HCT116 (cell line): Measurements from ENCODE around the gene BRD4. TPM values are rescaled to one million over a fixed set of nuclear protein-coding genes. Genes with fewer than 3 reads are reported as not detected.

Experiments
- ATAC-seq: fragments of 200-7000 bp; cut with Tn5 transposase; 2 replicates; pipeline ENCODE4 v1.9.1; 2020; ENCODE audit warnings: mild to moderate bottlenecking, moderate library complexity
- BruUV-seq: library from RNA; stranded (reverse); fragments of 400-500 nt; replicated peaks from 2 replicates; lab custom pipeline; 2021; lab: Mats Ljungman, UMichigan
- CTCF ChIA-PET: fragments of 300-600 bp; sonication (Branson Sonifier 250); formaldehyde crosslinking; loops from one replicate; lab custom pipeline; 2021; ENCODE audit warnings: antibody characterized with exemption; lab: Charles Lee
- POLR2A ChIA-PET: fragments of 300-600, 350-600 bp; sonication (Branson Sonifier 250); formaldehyde crosslinking; loops from one replicate; lab custom pipeline; 2021; ENCODE audit warnings: antibody characterized with exemption; lab: Charles Lee
- RAD21 ChIA-PET, 2 experiments: fragments of 300-600 bp; sonication (Branson Sonifier 250); formaldehyde crosslinking; loops; one replicate each; lab custom pipeline; 2023; ENCODE audit warnings: low total read pairs in 2 of 2; ENCODE audit not compliant: uncharacterized antibody in 2 of 2, unreplicated experiment in 2 of 2, low non-redundant PET in 1 of 2; lab: Charles Lee
- DNase-seq: peaks from one replicate; pipeline ENCODE4 v3.0.0-alpha.2; 2010; ENCODE audit warnings: low read depth, low spot score
- H2AFZ ChIP-seq: fragments of 200-600 bp; shearing (Covaris generic), sonication (generic); 2 replicates; pipeline ENCODE4 v1.6.1; 2017; ENCODE audit warnings: low read depth, mixed run types, mixed read lengths, antibody characterized with exemption, low read length; ENCODE audit not compliant: poor library complexity, severe bottlenecking
- H3K27ac ChIP-seq: 2 replicates; pipeline ENCODE4 v1.5.1; 2012; ENCODE audit warnings: low read depth, low read length
- H3K27me3 ChIP-seq: fragments of 200-600 bp; sonication (generic); 2 replicates; pipeline ENCODE4 v1.6.1; 2016; ENCODE audit warnings: mixed run types, low read length, mixed read lengths; ENCODE audit not compliant: insufficient read depth
- H3K36me3 ChIP-seq, 2 experiments: fragments of 200-500 bp in 1 of 2; fragments of 200-600 bp in 1 of 2; sonication (Bioruptor generic) in 1 of 2; sonication (generic) in 1 of 2; 2 replicates each; pipeline versions ENCODE4 v1.5.1 to v1.6.1; 2014 to 2016; ENCODE audit warnings: low read length in 2 of 2, inconsistent platforms in 1 of 2, mixed read lengths in 1 of 2, mixed run types in 1 of 2; ENCODE audit not compliant: insufficient read depth in 2 of 2, control insufficient read depth in 1 of 2
- H3K4me1 ChIP-seq, 2 experiments: fragments of 200-600 bp in 1 of 2; sonication (generic) in 1 of 2; 2 replicates each; pipeline versions ENCODE4 v1.5.1 to v1.6.1; 2012 to 2017; ENCODE audit warnings: low read length in 2 of 2, inconsistent platforms in 1 of 2, mild to moderate bottlenecking in 1 of 2, mixed read lengths in 1 of 2, mixed run types in 1 of 2, moderate library complexity in 1 of 2; ENCODE audit not compliant: insufficient read depth in 2 of 2, control insufficient read depth in 1 of 2
- H3K4me2 ChIP-seq: fragments of 200-600 bp; sonication (generic); 2 replicates; pipeline ENCODE4 v1.6.1; 2017; ENCODE audit warnings: mixed run types, low read length, mixed read lengths
- H3K4me3 ChIP-seq, 2 experiments: fragments of 200-600 bp in 1 of 2; sonication (generic) in 1 of 2; replicated peaks in 1 of 2; 2 replicates each; pipeline ENCODE4 v1.5.1; 2011 to 2016; ENCODE audit warnings: low read length in 2 of 2, control low read depth in 1 of 2, low read depth in 1 of 2, mild to moderate bottlenecking in 1 of 2, mixed read lengths in 1 of 2, mixed run types in 1 of 2
- H3K79me2 ChIP-seq: fragments of 200-600 bp; sonication (generic); 2 replicates; pipeline ENCODE4 v1.6.1; 2017; ENCODE audit warnings: mild to moderate bottlenecking, mixed run types, low read length, moderate library complexity, mixed read lengths; ENCODE audit not compliant: insufficient read depth
- H3K9ac ChIP-seq: fragments of 200-600 bp; sonication (generic); 2 replicates; pipeline ENCODE4 v1.6.1; 2016; ENCODE audit warnings: low read length, mixed read lengths
- H3K9me2 ChIP-seq: fragments of 200-600 bp; sonication (generic), shearing (Covaris generic); 2 replicates; pipeline ENCODE4 v1.6.1; 2017; ENCODE audit warnings: mixed run types, mild to moderate bottlenecking, moderate library complexity; ENCODE audit not compliant: insufficient read depth
- H3K9me3 ChIP-seq, 2 experiments: fragments of 200-500 bp in 1 of 2; fragments of 200-600 bp in 1 of 2; sonication (Bioruptor generic) in 1 of 2; sonication (generic) in 1 of 2; 2 replicates each; pipeline ENCODE4 v1.6.1; 2014 to 2017; ENCODE audit warnings: low read length in 2 of 2, mixed read lengths in 2 of 2, inconsistent platforms in 1 of 2, low read depth in 1 of 2, mild to moderate bottlenecking in 1 of 2, mixed run types in 1 of 2, moderate library complexity in 1 of 2; ENCODE audit not compliant: control insufficient read depth in 1 of 2, insufficient read depth in 1 of 2
- H4K20me1 ChIP-seq: fragments of 200-600 bp; sonication (generic), shearing (Covaris generic); 2 replicates; pipeline ENCODE4 v1.6.1; 2017; ENCODE audit warnings: mixed run types, mild to moderate bottlenecking, moderate library complexity; ENCODE audit not compliant: insufficient read depth
- ATF3 ChIP-seq: IDR thresholded peaks from 2 replicates; pipeline ENCODE4 v1.6.1; 2012
- CTCF ChIP-seq, 3 experiments: fragments of 200-600 bp in 1 of 3; sonication (generic) in 1 of 3; IDR thresholded peaks in 2 of 3; conservative IDR thresholded peaks in 1 of 3; 2 replicates each; pipeline ENCODE4 v1.5.1; 2012 to 2017; ENCODE audit warnings: low read depth in 2 of 3, low read length in 2 of 3, antibody characterized with exemption in 1 of 3, borderline replicate concordance in 1 of 3, control low read depth in 1 of 3, mild to moderate bottlenecking in 1 of 3, mixed read lengths in 1 of 3, mixed run types in 1 of 3, moderate library complexity in 1 of 3; ENCODE audit not compliant: insufficient read depth in 1 of 3
- ELF1 ChIP-seq: IDR thresholded peaks from 2 replicates; pipeline ENCODE4 v1.6.1; 2012; ENCODE audit warnings: low read depth, borderline replicate concordance
- EZH2 ChIP-seq: fragments of 200-600 bp; sonication (generic); IDR thresholded peaks from 2 replicates; pipeline ENCODE4 v1.6.1; 2017; ENCODE audit warnings: antibody characterized with exemption, mixed run types
- FOSL1 ChIP-seq: IDR thresholded peaks from 2 replicates; pipeline ENCODE4 v1.6.1; 2012; ENCODE audit warnings: low read depth
- POLR2AphosphoS5 ChIP-seq: IDR thresholded peaks from 2 replicates; pipeline ENCODE4 v1.6.1; 2011; ENCODE audit warnings: mild to moderate bottlenecking, low read depth, low read length, moderate library complexity
- TCF7L2 ChIP-seq: IDR thresholded peaks from 2 replicates; pipeline ENCODE4 v1.7.0; 2011; ENCODE audit warnings: borderline replicate concordance, inconsistent platforms; ENCODE audit not compliant: insufficient read depth, insufficient read length; ENCODE audit errors: extremely low read depth
- ZFX ChIP-seq: fragments of 450-650 bp; IDR thresholded peaks from 2 replicates; pipeline ENCODE4 v1.6.1; 2017
- intact Hi-C: fragments of 100-400 bp; cut with micrococcal nuclease; formaldehyde crosslinking; loops from 2 replicates; pipeline ENCODE4 v1.10.0; 2022
- total RNA-seq: library from RNA; stranded (reverse); gene quantifications from one replicate; pipeline ENCODE4 v1.2.1, GENCODE V29; 2021; ENCODE audit not compliant: unreplicated experiment

BRD4 gene
- total RNA-seq, 1 experiment from 2014 or later: 52.9 TPM

- ATAC-seq (no peak), DNase-seq (no peak)
- Histone ChIP-seq H2AFZ (no peak overlapping the region), H3K9me3 (no peaks in the 10 kb centered on the region), H3K79me2 (peaks cover 100% of the 10 kb centered on the region), H3K4me3 (no peak overlapping the region), H3K9me2 (no peaks in the 10 kb centered on the region), H3K4me1 (peaks cover 0 to 10% of the 10 kb centered on the region in 2 experiments; a peak in 1 of 4 replicates), H3K36me3 (no peaks in the 10 kb centered on the region), H4K20me1 (peaks cover 14% of the 10 kb centered on the region; the same call in 1 of the 2 replicates), H3K4me2 (no peak overlapping the region), H3K27ac (no peak overlapping the region), H3K9ac (no peak overlapping the region), H3K27me3 (no peaks in the 10 kb centered on the region)
- TF ChIP-seq ATF3 (no peak), FOSL1 (no peak), POLR2AphosphoS5 (no peak), ELF1 (no peak), TCF7L2 (no peak), ZFX (no peak), CTCF (IDR thresholded peaks at IDR 0.05 in 2 of 3, conservative IDR thresholded peaks at IDR 0.05 in 1 of 3; ENCODE audit: borderline replicate concordance in 1 of 3, insufficient read depth in 1 of 3, low read depth in 2 of 3, low read length in 2 of 3) (no peak), EZH2 (no peak)
- CTCF ChIA-PET: no interaction called here
- no TSS peak for BruUV-seq
- RAD21 ChIA-PET: no interaction called here
- POLR2A ChIA-PET: no interaction called here
- intact Hi-C loops: no loop called here
Observed at GRCh38 chr19:15279326-15279904, 52.9 kb downstream of the BRD4 start.
